ENCODE measurements around the gene THAP4.

THAP4 gene

DNA sequence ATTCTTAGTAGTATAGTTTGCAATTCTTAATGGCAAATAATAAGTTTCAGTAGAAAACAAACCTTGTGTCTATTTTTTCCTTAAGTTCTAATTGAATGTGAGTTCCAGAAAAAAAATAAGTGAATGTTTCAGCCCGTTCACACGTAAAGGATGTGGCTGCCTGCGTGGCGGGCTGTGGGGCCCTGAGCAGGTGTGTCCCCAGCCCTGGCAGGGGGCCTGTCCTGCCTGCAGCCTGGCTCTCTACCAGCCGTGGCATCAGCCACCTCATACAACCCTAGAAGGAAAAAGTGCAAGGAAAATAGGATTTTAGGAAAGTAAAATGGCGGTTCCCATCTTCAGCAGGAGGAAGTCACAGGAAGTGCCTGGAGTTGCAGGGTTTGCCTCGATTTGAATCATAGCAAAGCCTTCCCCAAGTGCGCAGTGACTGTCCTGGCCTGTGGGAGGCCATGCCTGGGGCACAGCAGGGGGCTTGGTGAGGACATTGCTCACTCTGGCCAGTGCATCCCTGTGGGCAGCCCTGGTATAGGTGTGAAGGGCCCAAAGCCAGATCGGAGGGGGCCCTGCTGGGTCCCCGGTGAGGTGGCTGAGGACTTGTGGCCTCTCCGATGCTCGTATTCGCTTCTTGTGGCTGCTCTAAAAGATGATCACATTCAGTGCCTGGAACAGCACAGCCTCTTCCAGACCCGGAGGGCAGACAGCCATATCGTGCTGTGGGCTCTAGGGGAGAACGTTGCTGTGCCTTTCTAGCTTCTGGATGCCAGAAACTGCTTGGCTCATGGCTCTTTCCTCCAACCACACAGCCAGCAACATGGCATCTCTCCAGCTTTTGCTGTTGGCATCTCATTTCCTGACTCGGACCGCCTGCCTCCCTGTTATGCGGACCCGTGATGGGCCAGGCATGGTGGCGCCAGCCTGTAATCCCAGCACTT is 37.1 kb upstream of the THAP4 start:
- Histone ChIP-seq H3K4me1 (ENCODE audit: control insufficient read depth, insufficient read depth, low read length) (no peaks in the 10 kb centered on the region), H3K27ac (ENCODE audit: low read length) (no peak overlapping the region), H3K4me3 (ENCODE audit: low read length) (no peak overlapping the region), H3K27me3 (ENCODE audit: control insufficient read depth, insufficient read depth, low read length) (no peaks in the 10 kb centered on the region), H3K9me3 (ENCODE audit: control insufficient read depth, insufficient read depth, low read length) (no peaks in the 10 kb centered on the region), H3K36me3 (ENCODE audit: control insufficient read depth, insufficient read depth, low read length) (peaks cover 28% of the 10 kb centered on the region)
- WGBS (ENCODE audit: insufficient coverage, insufficient read length) = no CpG with 5 or more reads among the region's 21 CpGs
- no peak for DNase-seq (ENCODE audit: low read depth, low spot score)

DNA sequence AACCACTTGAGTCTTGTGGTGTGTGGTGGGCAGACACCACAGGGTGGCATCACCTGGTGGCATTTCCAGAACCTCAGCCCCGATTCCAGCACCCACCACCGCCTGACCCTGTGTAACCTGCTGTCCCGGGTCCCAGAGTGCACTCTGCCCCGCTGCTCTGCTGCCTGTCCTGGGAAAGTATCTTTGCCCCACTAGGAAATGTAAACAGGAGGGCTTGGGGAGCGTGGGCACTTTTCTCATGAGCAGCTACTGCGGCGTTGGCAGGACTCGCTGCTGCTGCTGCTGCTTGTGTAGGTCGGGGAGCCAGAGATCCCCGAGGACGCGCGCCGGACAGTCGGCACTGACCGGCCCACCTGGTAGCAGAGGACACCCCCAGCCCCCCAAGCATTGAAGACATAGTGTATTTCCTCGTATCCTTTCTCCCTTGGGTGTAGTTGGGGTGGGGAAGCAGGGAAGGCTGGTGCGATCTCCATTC is 36.3 kb upstream of the THAP4 start:
- no peaks in the 10 kb centered on the region for H3K9me3 ChIP-seq (ENCODE audit: control insufficient read depth, insufficient read depth, low read length)
- no peak overlapping the region for H3K27ac ChIP-seq (ENCODE audit: low read length)
- no peaks in the 10 kb centered on the region for H3K27me3 ChIP-seq (ENCODE audit: control insufficient read depth, insufficient read depth, low read length)
- no CpG with 5 or more reads among the region's 18 CpGs for WGBS (ENCODE audit: insufficient coverage, insufficient read length)
- H3K4me1 ChIP-seq (ENCODE audit: control insufficient read depth, insufficient read depth, low read length) = no peaks in the 10 kb centered on the region
- no peak for DNase-seq (ENCODE audit: low read depth, low spot score)
- no peak overlapping the region for H3K4me3 ChIP-seq (ENCODE audit: low read length)
- H3K36me3 ChIP-seq (ENCODE audit: control insufficient read depth, insufficient read depth, low read length) = peaks cover 32% of the 10 kb centered on the region

DNA sequence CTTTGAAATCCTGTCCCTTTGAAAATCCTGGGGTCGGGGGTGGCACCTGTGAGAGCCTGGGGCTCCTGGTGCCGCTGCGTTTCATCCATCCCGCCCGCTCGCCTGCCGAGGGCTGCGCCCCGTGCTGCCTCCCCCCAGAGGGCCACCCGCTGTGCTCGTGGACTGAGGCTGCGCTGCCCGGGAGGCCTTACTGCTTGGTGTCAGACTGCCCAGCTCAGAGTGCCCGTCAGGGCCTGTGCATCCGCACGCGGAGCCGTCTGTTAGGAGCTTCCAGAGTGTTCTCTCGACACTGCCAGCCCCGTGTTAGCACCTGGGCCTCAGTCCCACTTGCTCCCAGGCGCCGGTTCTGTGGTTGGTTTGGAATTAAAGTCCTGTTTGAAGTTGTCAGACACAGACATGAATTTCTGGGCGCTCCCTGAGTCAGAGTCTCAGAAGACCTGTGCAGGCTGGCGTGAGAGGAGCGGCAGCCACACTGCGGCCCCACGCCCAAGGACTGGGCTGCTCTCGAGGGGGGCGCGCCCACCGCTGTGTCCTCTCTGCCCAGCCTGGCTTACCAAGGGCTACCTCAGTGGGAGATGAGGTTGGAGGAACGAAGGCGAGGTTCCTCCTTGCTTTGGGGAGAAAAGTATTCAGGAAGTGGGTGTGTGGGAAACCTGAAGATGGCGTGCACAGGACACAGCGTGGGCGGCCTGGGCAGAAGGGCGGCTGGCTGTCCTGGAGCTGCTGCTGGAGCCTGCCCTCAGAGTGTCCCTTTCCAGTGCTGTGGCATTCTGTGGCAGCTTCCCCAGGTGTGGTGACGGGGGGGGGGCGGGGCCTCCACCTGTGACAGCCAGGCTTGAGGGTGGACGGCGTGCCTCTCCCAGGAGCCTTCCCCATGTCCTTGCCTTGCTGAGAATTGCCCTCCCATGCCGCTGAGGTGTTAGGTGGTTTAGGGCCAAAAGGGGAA is 35.6 kb upstream of the THAP4 start:
- H3K9me3 ChIP-seq (ENCODE audit: control insufficient read depth, insufficient read depth, low read length) = no peaks in the 10 kb centered on the region
- DNase-seq (ENCODE audit: low read depth, low spot score) = no peak
- H3K4me1 ChIP-seq (ENCODE audit: control insufficient read depth, insufficient read depth, low read length) = no peaks in the 10 kb centered on the region
- no CpG with 5 or more reads among the region's 42 CpGs for WGBS (ENCODE audit: insufficient coverage, insufficient read length)
- H3K36me3 ChIP-seq (ENCODE audit: control insufficient read depth, insufficient read depth, low read length) = peaks cover 32% of the 10 kb centered on the region
- H3K4me3 ChIP-seq (ENCODE audit: low read length) = no peak overlapping the region
- no peaks in the 10 kb centered on the region for H3K27me3 ChIP-seq (ENCODE audit: control insufficient read depth, insufficient read depth, low read length)
- no peak overlapping the region for H3K27ac ChIP-seq (ENCODE audit: low read length)

DNA sequence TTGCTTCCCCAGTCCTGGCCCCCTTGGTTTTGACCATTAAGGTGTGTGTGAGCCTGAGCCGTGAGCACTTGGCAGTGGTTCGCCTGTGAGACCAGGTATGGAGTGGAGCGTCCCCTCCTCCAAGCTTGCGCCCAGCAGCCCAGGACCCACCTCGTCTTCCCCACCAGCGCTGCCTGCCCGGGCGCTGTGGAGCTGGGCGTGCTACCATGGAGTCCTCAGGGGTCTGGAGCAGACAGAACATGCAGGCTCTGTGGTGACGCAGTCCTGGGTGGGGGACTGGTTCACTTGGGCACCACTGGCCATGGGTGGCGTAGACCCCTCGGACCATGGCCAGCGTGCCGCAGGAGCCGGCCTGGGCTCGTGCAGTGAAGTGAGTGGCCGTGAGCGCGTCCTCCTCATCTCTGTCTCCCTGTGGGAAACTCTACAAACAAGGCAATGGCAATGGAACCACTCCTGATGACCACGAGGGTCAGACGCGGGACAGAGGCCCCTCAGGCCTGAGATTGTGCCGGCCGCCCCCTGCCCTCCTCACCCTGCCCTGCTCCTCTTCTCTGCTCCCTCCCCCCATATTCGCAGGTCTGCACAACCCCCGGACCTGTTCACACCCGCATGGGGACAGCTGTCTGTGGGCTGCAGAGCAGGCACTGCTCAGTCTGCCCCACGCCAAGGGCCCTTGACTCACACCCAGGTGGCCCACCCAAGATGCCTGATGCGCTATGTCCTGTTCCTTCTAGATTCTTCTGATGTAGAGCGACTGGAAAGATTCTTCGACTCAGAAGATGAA is 34.7 kb upstream of the THAP4 start:
- no peak for DNase-seq (ENCODE audit: low read depth, low spot score)
- H3K9me3 ChIP-seq (ENCODE audit: control insufficient read depth, insufficient read depth, low read length) = no peaks in the 10 kb centered on the region
- H3K27me3 ChIP-seq (ENCODE audit: control insufficient read depth, insufficient read depth, low read length) = no peaks in the 10 kb centered on the region
- WGBS (ENCODE audit: insufficient coverage, insufficient read length) = no CpG with 5 or more reads among the region's 31 CpGs
- no peak overlapping the region for H3K4me3 ChIP-seq (ENCODE audit: low read length)
- no peaks in the 10 kb centered on the region for H3K4me1 ChIP-seq (ENCODE audit: control insufficient read depth, insufficient read depth, low read length)
- peaks cover 28% of the 10 kb centered on the region for H3K36me3 ChIP-seq (ENCODE audit: control insufficient read depth, insufficient read depth, low read length)
- H3K27ac ChIP-seq (ENCODE audit: low read length) = no peak overlapping the region

DNA sequence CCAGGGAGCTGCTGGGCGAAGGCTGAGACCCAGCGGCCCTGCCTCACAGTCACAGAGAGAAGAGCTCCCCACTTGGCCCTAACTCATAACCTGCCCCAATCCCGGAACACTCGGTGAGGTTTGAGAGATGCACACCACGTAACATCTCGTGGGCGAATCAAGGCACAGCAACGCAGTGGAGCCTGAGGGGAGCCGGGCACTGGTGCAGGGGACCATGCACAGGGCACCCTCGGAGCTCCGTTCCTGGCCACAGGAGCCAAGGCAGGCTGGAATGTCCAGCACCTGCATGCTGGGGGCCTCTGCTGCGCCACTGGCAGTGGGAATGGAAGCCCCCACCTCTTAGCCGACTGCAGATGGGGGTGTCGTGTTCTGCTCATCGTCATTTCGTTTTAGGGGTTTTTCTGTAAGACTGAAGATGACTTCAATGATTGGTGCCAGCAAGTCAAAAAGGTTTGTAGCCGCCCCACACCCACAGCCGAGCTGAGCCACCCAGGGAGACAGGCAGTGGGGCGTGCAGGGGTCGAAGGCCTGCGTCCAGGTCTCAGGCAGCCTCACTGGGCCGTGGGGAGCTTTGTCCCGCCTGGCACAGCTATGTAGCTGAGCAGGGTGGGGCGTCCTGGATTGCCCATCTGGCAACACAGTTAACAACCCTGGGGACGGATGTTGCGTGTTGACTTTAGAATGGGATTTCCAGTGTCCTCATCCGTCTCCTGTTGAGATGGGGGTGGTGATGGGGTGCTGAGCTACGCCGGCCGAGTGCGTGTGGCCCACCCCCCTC is 33.6 kb upstream of the THAP4 start:
- Histone ChIP-seq H3K4me3 (ENCODE audit: low read length) (no peak overlapping the region), H3K27ac (ENCODE audit: low read length) (no peak overlapping the region), H3K9me3 (ENCODE audit: control insufficient read depth, insufficient read depth, low read length) (no peaks in the 10 kb centered on the region), H3K27me3 (ENCODE audit: control insufficient read depth, insufficient read depth, low read length) (no peaks in the 10 kb centered on the region), H3K4me1 (ENCODE audit: control insufficient read depth, insufficient read depth, low read length) (no peaks in the 10 kb centered on the region), H3K36me3 (ENCODE audit: control insufficient read depth, insufficient read depth, low read length) (peaks cover 30% of the 10 kb centered on the region)
- WGBS (ENCODE audit: insufficient coverage, insufficient read length) = no CpG with 5 or more reads among the region's 31 CpGs
- no peak for DNase-seq (ENCODE audit: low read depth, low spot score)

DNA sequence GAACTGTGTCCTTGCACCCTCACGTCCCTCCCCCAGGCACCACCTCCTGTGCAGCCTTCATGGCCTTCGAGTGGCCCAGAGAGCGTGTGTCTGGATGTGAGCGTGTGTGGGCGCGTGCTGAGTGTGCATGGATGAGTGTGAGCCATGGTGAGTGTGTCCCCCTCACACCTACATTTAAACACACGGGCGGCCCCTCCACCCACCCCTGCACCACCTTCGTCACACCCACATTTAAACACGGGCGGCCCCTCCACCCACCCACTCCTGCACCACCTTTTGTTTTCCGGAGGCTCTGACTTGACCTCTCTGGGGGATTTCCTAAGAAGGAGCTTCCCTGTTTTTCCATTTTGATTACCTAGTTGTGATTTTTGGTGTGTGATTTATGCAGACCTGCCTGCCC is 31.9 kb upstream of the THAP4 start:
- no peaks in the 10 kb centered on the region for H3K9me3 ChIP-seq (ENCODE audit: control insufficient read depth, insufficient read depth, low read length)
- DNase-seq (ENCODE audit: low read depth, low spot score) = no peak
- no peak overlapping the region for H3K27ac ChIP-seq (ENCODE audit: low read length)
- no peaks in the 10 kb centered on the region for H3K4me1 ChIP-seq (ENCODE audit: control insufficient read depth, insufficient read depth, low read length)
- peaks cover 30% of the 10 kb centered on the region for H3K36me3 ChIP-seq (ENCODE audit: control insufficient read depth, insufficient read depth, low read length)
- H3K4me3 ChIP-seq (ENCODE audit: low read length) = no peak overlapping the region
- no CpG with 5 or more reads among the region's 12 CpGs for WGBS (ENCODE audit: insufficient coverage, insufficient read length)
- H3K27me3 ChIP-seq (ENCODE audit: control insufficient read depth, insufficient read depth, low read length) = no peaks in the 10 kb centered on the region

DNA sequence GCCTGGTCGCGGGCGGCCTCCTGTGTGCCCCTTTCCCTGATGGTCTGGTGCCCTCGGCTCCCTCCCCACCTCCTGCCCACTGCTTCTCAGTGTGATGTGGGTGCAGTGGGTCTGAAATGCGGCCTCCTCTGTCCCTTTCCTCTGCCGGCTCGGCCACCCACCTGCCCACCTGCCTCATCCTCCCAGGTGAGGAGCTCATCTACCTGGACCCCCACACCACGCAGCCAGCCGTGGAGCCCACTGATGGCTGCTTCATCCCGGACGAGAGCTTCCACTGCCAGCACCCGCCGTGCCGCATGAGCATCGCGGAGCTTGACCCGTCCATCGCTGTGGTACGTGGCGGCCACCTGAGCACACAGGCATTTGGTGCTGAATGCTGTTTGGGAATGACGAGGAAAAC is 31.4 kb upstream of the THAP4 start:
- Histone ChIP-seq H3K4me1 (ENCODE audit: control insufficient read depth, insufficient read depth, low read length) (no peaks in the 10 kb centered on the region), H3K27me3 (ENCODE audit: control insufficient read depth, insufficient read depth, low read length) (no peaks in the 10 kb centered on the region), H3K9me3 (ENCODE audit: control insufficient read depth, insufficient read depth, low read length) (no peaks in the 10 kb centered on the region), H3K4me3 (ENCODE audit: low read length) (no peak overlapping the region), H3K36me3 (ENCODE audit: control insufficient read depth, insufficient read depth, low read length) (peaks cover 30% of the 10 kb centered on the region), H3K27ac (ENCODE audit: low read length) (no peak overlapping the region)
- WGBS (ENCODE audit: insufficient coverage, insufficient read length) = no CpG with 5 or more reads among the region's 21 CpGs
- DNase-seq (ENCODE audit: low read depth, low spot score) = no peak

DNA sequence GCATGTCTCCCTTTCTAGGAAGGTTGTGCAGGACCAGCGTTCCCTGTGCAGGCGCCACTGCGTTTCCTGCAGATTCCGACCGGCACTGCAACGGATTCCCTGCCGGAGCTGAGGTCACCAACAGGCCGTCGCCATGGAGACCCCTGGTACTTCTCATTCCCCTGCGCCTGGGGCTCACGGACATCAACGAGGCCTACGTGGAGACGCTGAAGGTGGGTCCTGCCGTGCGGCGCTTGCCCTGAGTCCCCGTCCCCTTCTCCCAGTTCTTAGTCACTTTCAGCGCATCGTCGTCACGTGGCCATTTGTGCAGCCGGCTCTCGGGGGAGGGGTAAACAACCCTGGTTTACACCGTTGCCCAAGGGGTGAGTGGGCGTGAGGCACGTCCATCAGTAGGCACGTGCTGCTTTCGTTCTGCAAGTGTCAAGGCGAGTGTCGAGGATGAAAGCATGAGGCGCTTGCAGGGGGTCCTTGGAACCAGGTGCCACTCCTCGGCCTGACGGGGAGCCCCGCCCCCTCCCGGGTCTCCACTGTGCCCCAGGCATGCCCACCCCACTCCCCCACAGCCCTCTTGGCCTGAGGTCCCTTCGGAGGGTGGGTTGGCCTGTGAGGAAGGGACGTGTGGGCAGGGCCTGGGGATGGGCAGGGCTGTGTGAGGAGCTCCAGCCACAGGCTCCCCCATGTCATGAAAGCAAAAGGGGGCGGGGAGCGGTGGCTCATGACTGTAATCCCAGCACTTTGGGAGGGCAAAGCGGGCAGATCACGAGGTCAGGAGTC is 29.9 kb upstream of the THAP4 start:
- H3K27me3 ChIP-seq (ENCODE audit: control insufficient read depth, insufficient read depth, low read length) = no peaks in the 10 kb centered on the region
- no peak overlapping the region for H3K27ac ChIP-seq (ENCODE audit: low read length)
- no peak for DNase-seq (ENCODE audit: low read depth, low spot score)
- no peaks in the 10 kb centered on the region for H3K4me1 ChIP-seq (ENCODE audit: control insufficient read depth, insufficient read depth, low read length)
- no peaks in the 10 kb centered on the region for H3K9me3 ChIP-seq (ENCODE audit: control insufficient read depth, insufficient read depth, low read length)
- no peak overlapping the region for H3K4me3 ChIP-seq (ENCODE audit: low read length)
- peaks cover 30% of the 10 kb centered on the region for H3K36me3 ChIP-seq (ENCODE audit: control insufficient read depth, insufficient read depth, low read length)
- WGBS (ENCODE audit: insufficient coverage, insufficient read length) = no CpG with 5 or more reads among the region's 42 CpGs

DNA sequence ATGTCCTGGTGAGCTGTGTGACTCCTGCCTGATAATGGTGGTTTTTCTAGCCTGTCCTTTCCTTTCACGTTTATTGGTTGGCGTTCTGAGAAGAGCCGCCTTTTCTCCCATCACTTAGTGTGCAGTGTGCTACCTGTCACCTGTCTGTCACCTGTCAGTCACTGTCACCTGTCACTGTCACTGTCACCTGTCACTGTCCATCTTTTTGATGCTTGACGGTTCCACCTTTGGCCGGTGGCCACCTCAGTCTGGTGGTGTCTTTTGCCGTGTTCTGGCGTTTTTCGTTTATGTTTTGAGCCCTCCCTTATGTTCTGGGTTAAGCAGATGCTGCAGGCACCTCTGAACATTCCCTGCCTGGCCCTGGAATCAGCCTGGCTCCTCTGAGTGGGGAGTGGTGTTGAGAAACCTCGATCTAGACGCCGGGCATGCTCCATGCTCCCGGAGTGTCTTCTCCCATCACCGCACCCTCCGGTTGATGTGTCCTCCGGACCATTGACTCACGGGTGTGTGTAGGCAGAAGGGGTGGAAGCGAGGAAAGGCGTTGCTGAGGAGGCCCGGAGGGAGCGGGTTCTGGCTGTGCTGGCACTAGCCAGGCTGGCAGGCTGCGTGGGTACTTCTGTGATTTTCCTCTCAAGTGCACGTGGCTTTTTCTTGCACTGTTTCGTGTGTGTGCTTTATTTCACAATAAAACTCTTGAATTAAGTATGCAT is 28.9 kb upstream of the THAP4 start:
- DNase-seq (ENCODE audit: low read depth, low spot score) = no peak
- Histone ChIP-seq H3K9me3 (ENCODE audit: control insufficient read depth, insufficient read depth, low read length) (no peaks in the 10 kb centered on the region), H3K27me3 (ENCODE audit: control insufficient read depth, insufficient read depth, low read length) (no peaks in the 10 kb centered on the region), H3K4me3 (ENCODE audit: low read length) (no peak overlapping the region), H3K27ac (ENCODE audit: low read length) (no peak overlapping the region), H3K36me3 (ENCODE audit: control insufficient read depth, insufficient read depth, low read length) (peaks cover 22% of the 10 kb centered on the region), H3K4me1 (ENCODE audit: control insufficient read depth, insufficient read depth, low read length) (no peaks in the 10 kb centered on the region)
- WGBS (ENCODE audit: insufficient coverage, insufficient read length) = no CpG with 5 or more reads among the region's 23 CpGs
